GM10248 (cell line): ENCODE measurements around the gene FER.

Experiments used
- CTCF ChIA-PET: fragments of 300-600 bp; sonication (Branson Sonifier 250); formaldehyde crosslinking; extraction: SDS; loops from one replicate; lab custom pipeline; 2021; ENCODE audit warnings: antibody characterized with exemption; lab: Yijun Ruan, JAX
- POLR2A ChIA-PET: fragments of 350-650 bp; sonication (Branson Sonifier 250); formaldehyde crosslinking; extraction: SDS; loops from one replicate; lab custom pipeline; 2020; ENCODE audit warnings: antibody characterized with exemption; lab: Yijun Ruan, JAX
- DNase-seq: peaks from one replicate; pipeline ENCODE4 v3.0.0; 2012; ENCODE audit errors: extremely low spot score
- TF ChIP-seq, protein P1 (sequence below): IDR thresholded peaks from 2 replicates; pipeline ENCODE4 v1.5.1; 2012; ENCODE audit warnings: mild to moderate bottlenecking, low read depth; ENCODE audit errors: extremely low read depth, missing control alignments, control extremely low read depth

FER gene

DNA sequence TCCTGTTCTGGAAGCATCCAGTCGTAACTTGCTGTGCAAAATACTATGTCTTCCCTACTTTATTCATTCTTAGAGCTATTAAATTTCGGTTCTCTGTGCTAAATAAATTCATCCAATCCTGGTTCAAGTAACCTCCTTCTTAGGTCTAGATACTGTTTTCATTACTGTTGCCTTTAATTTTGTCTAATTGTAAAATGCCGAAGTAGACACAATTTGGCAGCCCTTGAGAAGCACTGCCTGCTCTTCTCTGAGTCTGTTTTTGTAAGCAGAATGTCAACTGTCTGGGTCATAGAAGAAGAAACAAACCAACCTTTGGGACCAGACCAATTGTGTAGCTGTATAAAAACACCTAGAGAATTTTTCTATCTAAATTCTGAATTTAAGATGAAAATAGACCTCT is 412.8 kb downstream of the FER start:
- POLR2A ChIA-PET = no interaction called here
- CTCF ChIA-PET = interaction anchor here (0.9 to 1.8 kb wide), 2 partner anchors 9 to 34 kb away, joined by 3 to 4 read pairs; no protein-coding TSS in a partner anchor
- DNase-seq = no peak
- TF ChIP-seq, protein P1, sequence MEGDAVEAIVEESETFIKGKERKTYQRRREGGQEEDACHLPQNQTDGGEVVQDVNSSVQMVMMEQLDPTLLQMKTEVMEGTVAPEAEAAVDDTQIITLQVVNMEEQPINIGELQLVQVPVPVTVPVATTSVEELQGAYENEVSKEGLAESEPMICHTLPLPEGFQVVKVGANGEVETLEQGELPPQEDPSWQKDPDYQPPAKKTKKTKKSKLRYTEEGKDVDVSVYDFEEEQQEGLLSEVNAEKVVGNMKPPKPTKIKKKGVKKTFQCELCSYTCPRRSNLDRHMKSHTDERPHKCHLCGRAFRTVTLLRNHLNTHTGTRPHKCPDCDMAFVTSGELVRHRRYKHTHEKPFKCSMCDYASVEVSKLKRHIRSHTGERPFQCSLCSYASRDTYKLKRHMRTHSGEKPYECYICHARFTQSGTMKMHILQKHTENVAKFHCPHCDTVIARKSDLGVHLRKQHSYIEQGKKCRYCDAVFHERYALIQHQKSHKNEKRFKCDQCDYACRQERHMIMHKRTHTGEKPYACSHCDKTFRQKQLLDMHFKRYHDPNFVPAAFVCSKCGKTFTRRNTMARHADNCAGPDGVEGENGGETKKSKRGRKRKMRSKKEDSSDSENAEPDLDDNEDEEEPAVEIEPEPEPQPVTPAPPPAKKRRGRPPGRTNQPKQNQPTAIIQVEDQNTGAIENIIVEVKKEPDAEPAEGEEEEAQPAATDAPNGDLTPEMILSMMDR = no peak

DNA sequence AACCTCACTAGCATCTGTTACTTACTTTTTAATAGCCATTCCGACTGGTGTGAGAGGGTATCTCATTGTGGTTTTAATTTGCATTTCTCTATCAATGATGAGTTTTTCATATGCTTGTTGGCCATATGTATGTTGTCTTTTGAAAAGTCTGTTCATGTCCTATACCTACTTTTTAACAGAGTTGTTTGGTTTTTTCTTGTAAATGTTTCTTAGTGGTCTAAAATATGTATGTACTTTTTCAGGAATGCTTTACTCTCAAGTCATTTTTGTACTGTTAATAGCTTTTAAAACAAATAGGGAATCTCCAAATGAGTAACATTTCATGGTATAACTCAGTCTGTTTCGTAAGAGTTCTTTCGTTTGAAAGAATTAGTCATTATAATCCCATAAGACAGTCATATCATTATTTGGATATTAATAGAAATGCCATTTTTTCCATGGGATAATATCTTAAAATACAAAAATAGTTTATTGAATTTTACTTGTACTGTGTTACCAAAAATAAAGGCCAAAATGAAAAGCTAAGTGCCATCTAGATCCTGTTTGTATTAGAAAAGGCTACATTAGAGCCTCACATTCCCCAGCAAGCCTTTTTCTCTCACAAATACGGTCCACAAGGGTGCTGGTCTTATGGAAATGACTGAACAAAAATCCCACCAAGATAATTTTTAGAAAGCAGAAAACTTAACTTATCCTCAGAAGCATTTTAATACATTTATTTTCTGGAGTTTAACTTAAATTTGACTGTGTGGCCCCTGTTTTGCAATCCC is 414.4 kb downstream of the FER start:
- ChIA-PET POLR2A (no interaction called here), CTCF (interaction anchor here (1.0 to 1.8 kb wide), 3 partner anchors 10 to 13 kb away, joined by 4 to 6 read pairs (median 4); no protein-coding TSS in a partner anchor)
- TF ChIP-seq, protein P1 = no peak
- DNase-seq = no peak

DNA sequence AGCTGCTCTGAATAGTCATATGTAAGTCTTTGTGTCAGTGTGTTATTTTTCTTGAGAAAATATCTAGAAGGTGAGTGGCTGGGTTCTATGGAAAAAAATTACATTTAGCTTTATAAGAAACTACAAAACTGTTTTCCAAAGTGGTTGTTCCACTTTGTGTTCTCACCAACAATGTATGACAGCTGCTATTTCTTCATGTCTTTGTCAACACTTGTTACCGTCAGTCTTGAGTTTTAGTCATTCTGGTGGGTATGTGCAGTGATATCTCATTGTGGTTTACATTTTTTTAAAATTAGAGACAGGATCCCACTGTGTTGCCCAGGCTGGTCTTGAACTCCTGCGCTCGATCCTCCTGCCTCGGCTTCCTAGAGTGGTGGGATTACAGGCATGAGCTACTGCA is 415.6 kb downstream of the FER start:
- no peak for DNase-seq
- ChIA-PET CTCF (interaction anchor here (0.9 to 1.2 kb wide), 5 partner anchors 12 to 24 kb away, joined by 3 to 4 read pairs (median 4); no protein-coding TSS in a partner anchor), POLR2A (no interaction called here)
- TF ChIP-seq, protein P1 = no peak

DNA sequence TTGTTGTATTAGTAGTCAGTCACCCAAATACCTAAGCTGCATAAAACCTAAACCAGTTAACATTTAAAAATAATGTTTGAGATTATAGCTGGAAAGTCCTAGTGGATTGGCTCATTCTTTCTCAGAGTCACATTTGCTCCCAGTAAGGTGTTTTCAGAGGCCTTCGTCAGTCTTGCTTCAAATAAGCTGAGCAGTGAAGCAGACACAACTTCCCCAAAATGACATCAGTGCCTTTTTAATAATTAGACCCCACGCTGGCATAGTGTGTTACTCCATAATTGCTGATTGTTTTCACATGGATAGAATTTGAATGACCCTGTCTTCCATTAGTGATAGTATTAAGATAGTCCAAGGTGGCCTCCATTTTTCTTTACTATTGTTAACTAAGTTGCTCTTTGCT is 416.3 kb downstream of the FER start:
- TF ChIP-seq, protein P1 = no peak
- ChIA-PET CTCF (interaction anchor here (0.9 to 1.2 kb wide), 4 partner anchors 14 to 25 kb away, joined by 3 to 4 read pairs (median 4); no protein-coding TSS in a partner anchor), POLR2A (no interaction called here)

DNA sequence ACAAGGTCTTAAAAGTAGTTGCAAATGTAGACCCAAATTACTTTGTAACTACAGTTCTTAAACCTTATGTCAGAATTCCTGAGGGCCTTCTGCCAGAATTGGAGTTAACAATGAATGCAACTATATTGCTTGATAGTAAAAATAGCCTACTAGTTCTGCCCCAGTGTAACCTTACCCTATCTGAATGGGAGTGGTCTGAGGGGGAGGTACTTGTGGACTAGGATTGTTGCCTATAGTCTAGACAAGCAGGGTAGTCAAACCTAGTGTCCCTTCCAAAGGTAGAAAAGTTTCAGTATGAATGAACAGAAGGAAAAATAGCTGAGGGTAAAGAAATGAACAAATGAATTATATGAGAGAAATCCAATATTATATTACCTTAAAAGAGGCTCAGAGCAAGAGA is 419.9 kb downstream of the FER start:
- ChIA-PET CTCF (interaction anchor here (1.2 kb wide), 1 partner anchor 11 kb away, joined by 3 read pairs; no protein-coding TSS in a partner anchor), POLR2A (no interaction called here)
- TF ChIP-seq, protein P1 = no peak
- DNase-seq = no peak

More for the DNA sequence above, 416.3 kb downstream of the FER start:
- DNase-seq = no peak

DNA sequence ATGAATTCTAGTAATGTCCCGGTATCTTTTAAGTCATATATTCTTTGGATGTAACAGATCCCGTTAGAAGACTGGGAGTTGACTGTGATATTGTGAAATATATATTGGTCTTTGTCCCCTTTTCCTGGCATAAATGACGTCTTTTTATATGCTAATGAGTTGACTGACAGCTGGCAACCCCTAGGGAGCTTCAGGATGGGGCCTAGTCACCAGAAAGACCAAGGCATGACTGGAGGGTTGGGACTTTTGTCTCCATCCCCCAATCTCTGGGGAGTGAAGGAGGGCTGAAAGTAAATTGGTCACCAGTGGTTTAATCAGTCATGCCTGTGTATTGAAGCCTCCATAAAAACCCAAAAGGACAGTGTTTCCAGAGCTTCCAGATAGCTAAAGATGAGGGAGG is 420.5 kb downstream of the FER start:
- ChIA-PET CTCF (interaction anchor here (1.2 kb wide), 1 partner anchor 11 kb away, joined by 3 read pairs; no protein-coding TSS in a partner anchor), POLR2A (no interaction called here)
- TF ChIP-seq, protein P1 = no peak
- DNase-seq = no peak
